Embryonic facial prominence (tissue), 1 donor: ENCODE data around the gene IRAK1BP1.
"Not testable (repeated sequence)": the region's sequence is repeated elsewhere in the genome, so short reads cannot be mapped to it uniquely, and the experiment has no call there.

Source experiments
- DNase-seq: peaks from one replicate; pipeline ENCODE4 v3.0.0-alpha.2; 2016; ENCODE audit errors: extremely low spot score

The IRAK1BP1 gene

DNA sequence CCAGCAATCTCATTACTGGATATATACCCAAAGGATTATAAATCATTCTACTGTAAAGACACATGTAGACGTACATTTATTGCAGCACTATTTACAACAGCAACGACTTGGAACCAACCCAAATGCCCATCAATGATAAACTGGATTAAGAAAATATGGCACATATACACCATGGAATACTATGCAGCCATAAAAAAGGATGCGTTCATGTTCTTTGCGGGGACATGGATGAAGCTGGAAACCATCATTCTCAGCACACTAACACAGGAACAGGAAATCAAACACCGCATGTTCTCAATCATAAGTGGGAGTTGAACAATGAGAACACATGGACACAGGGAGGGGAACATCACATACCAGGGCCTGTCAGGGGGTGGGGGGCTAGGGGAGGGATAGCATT, 22.6 kb downstream of the IRAK1BP1 start:
- DNase-seq = not testable (repeated sequence)

DNA sequence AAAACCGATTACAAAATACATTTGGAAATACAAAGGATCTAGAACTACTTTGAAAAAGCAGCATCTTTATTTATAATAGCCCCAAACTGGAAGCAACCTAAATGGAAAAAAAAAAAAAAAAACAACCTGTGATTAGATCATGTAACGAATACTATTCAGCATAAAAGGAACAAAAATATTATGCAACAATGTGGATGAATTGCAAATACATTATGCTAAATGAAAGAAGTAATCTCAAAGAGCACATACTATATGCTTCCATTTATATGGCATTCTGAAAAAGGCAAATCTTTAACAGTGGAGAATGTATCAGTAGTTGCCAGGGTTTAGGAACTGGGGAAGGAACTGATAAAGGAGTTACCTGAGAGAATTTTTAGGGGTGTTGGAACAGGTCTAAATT, 28.9 kb downstream of the IRAK1BP1 start:
- no peak for DNase-seq

DNA sequence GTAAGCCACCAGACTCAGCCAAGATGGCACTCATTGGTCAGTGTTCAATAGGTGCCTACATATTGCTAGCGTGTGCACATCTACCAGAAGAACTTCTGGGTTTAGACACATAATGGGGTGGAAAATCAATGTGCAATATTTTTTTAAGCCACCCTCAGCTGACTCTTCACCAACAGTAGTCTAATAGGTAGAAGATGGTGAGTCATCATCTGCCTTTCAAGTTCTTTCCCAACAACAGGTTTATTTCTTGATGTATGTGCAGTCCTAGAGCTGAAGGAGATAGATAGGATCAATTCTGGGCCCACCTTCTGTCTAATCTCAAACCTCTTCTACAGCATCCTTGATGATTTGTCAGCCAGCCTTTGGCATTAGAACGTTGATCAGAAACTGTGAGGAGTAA, 41.3 kb downstream of the IRAK1BP1 start:
- no peak for DNase-seq

DNA sequence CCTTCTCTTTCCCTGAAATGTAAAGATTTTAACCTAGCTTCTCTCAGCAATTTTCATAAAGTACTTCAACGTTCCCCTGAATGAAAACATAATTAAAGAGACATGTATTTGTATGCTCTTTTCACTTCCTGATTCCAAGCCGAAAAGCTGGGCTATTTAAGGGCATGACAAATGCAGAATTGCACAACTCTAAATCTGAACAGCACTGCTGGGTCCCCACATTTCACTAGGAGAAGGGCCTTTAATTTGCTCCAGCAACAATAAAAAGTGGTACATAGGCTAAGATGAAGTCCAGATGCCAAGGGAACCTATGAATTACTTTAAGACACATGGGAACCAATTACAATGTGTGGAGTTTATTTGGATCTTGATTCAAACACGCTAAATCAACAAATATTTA, 42.0 kb downstream of the IRAK1BP1 start:
- DNase-seq = peak; percentile 25

DNA sequence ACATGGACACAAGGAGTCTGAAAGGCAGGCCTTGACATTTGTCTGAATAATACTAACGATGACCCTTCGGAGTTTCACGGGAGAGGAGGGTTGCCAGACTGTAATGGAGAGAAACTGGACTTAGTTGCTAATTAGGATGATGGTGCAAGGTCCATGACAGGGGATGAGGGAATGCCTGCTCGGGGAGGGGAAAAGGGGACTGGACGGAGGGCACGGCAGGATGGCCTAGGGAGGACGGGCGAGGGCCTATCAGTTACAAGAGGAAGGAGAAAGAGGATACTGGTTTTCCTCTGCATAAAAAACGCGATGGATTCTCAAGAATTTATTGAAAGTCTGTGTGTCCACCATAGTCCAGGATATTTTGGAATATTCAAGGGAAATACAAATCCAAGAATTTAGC, 42.7 kb downstream of the IRAK1BP1 start:
- DNase-seq = no peak

DNA sequence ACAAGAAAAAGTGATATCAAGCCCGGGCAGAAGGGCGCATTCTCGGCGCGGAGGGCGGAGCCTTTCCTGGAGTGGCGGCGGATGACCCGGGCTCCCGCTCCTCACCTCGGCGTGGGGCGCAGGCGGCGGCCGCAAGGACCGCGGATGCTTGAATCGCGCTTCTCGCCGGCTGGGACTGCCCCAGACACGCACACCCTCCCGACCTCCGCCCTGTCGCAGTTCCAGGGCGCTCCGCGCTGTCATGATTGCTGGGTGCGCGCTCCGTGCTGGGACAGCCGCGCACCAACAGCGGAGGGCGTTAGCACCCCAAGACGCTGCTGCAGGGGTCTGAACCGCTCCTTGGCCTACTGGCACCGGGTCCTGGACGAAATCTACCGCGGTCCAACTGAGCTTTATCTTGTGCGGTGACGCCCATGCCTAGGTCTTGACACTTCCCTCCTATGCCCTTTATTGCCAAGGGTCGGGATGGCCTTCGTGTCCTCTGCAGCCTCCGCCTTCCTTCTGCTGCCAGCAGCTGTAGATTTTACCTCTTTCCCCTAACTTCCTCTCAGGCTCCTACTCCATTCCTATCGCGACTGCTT, 43.3 kb downstream of the IRAK1BP1 start:
- DNase-seq = no peak

DNA sequence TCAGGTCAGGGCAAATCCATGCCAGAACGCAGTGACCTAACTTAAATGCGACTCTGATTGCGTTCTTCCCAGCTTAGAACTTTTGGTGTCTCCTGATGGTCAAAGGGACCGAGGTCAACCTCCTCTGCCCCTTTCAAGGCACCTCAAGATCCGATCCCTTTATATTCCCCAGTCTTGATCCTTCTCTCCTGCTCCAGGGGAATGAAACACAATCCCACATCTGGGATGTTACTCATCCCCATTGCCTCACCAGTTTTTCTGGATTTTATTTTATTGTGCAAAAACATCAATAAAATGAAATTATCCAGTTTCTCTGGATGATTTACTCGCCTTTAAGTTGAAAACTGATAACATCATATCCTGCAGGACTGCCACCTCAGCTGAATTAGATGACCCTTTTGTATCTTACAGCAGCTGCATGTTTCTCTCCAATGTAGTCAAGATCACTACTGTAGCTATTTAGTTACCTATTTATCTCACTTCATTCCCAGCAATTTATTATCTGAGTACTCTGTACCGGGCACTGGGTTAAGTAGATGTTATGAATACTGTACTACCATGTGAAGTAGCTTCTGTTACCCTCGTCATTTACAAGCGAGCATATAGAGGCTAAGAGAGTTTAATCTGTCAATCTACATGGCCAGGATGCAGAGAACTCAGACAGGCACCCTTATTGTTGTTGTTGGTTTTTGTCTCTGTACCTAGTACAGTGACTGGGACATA, 44.0 kb downstream of the IRAK1BP1 start:
- DNase-seq = no peak

DNA sequence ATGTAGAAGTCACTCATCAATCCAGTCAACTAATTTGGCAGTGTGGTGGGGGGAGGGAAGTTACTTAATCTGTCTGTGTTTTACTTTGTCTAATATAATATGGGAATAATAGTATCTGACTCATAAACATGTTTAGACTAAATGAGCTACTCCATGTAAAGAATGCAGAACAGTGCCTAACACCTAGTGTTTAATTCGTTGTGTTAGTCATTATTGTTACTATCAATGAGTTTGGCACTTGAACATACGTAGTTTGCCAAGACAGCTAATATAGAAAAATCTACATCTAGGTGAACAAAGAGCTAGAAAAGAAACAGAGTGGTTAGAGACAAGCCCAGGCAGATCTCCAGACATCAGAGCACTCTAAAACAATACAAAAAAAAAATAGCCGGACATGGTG, 49.1 kb downstream of the IRAK1BP1 start:
- DNase-seq = no peak

DNA sequence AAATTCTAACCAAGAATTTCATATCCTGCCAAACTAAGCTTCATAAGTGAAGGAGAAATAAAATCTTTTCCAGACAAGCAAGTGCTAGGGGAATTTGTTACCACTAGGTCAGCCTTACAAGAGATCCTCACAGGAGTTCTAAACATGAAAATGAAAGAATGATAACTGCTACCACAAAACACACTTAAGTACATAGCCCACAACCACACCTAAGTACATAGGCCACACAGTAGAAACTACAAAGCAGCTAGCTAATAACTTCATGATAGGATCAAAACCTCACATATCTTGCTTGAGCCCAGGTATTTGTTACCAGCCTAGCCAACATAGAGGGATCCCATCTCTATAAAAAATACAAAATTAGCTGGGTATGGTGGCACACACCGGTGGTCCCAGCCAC, 50.4 kb downstream of the IRAK1BP1 start:
- DNase-seq = no peak

GRCh38 chr6:78921168-78921567, 53.8 kb downstream of the IRAK1BP1 start:
- DNase-seq = not testable (repeated sequence)

DNA sequence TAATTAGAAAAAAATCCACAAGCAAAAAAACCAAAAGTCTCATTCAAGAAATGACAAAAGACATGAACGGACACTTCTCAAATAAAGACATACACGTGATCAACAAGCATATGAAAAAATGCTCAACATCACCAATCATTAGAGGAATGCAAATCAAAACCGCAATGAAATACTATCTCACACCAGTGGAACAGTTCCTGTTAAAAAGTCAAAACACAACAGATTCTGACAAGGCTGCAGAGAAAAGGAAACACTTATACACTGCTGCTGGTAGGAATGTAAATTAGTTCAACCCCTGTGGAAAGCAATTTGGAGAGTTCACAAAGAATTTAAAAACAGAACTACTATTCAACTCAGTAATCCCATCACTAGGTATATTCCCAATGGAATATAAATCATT, 58.0 kb downstream of the IRAK1BP1 start:
- DNase-seq = no peak

DNA sequence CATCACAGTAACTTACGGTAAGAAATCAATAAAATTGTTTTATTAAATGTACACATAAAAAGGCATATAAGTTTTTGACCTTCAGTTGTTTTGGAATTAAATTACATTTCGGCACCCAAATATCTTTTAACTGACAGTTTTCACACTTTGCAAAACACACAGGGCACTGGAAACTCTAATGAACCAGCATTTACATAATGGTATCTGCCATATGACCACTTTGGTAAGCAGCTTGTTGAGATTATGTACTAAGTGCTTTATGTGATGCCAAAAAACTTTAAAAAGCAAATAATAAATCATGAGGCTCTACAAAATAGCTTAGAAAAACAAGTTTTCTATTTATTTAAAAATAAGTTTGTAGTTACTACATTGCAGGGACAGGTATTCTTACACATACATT, 68.2 kb downstream of the IRAK1BP1 start:
- no peak for DNase-seq

DNA sequence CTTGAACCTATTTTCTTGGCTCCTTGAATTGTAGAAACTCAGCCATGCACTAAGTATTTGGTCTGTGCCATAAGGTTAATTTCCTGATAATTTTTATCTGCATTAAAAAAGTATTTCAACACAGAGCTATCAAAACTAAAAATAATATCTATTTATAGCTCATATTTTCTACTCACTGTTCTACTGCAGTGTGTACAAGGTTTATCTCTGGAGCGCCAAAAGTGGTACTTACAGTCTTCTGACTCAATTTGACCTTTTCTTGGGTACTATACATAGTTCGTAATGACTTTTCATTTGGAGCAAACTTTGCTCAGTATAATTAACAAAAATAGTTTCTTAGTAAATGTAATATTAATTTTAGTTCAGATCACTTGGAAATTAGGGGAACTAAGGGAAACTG, 69.2 kb downstream of the IRAK1BP1 start:
- no peak for DNase-seq

DNA sequence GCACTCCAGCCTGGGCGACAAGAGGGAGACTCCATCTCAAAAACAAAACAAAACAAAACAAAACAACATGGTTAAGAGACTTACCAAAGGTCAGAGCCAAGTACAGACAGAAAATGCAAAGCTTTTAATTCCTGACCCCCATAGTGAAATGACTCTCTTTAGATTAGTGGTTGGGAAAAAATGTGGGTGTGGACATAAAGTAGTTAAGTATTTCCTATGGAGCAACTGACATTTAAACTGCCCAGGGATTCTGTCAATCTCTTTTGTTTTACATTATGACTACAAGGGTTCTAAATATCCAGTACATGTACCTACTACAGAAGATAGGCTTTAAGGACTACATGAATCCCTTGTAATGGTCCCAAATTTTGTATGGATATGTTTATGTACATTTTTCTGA, 75.1 kb downstream of the IRAK1BP1 start:
- DNase-seq = no peak

DNA sequence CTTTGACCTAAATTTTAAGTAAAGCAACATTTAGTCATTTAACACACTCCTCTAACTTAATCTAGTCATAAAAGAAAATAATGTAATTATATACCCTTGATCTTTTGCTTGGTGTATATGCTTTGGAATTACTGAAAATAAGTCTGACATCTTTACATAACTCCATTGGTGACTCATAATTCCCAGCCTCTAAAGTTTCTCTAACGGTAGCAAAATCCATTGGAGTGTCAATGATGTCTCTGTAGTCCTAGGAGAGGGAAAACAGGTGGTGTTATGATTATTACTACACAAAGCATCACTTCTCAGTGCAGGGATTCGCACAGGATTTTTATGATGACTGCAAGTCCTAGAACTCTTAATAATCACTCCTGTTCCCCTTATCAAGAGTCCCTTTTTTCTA, 80.2 kb downstream of the IRAK1BP1 start:
- DNase-seq = no peak

DNA sequence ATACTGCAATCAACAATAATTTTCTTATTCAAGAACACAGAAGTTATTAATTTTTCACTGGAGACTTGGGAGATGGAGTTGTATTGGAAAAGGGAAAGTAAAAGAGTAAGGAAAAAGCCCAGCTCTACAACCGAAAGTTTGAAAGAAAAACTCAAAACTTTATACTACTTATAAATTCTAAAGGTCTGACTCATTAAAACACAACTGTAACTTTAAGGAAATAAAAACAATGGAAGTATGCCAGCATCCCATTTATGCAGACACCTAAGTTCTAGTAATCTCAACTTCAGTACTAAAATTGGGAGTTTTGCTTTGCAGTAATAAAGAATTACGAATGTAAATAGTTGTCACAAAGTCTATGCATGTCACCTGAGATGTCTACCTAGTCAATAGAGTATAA, 80.6 kb downstream of the IRAK1BP1 start:
- no peak for DNase-seq

DNA sequence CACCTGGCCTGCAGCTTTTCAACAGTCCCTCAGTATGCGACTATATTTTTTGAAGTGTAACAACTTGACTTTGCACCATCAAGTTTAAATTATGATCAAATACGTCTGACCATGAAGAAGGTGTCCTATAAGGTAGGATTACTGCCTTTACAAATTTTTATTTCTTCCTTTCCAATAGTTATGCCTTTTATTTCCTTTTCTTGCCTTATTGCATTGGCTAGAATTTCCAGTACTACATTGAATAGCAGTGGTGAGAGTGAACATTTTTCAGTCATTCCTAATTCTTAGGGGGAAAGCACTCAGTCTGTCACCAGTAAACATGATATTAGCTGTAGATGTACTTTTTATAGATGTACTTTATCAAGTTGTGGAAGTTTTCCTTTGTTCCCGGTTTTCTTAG, 81.4 kb downstream of the IRAK1BP1 start:
- DNase-seq = no peak

DNA sequence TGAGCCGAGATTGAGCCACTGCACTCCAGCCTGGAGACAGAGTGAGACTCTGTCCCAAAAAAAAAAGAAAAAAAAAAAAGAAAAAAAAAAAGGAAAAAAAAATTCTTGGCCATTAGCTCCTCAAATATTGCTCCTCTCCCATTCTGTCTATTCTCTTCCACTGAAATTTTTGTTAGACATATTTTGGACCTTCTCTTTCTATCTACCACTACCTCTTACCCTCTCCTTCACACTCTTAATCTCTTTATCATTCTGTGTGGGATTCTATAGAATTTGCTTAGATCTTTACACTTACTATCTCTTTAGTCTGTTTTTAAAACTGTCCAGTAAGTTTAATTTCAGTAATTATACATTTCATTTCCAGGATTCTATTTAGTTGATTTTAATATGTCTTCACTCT, 85.0 kb downstream of the IRAK1BP1 start:
- DNase-seq = no peak
